ENCODE results near the gene AEBP1.

AEBP1 gene

GRCh38 chr7:44103923-44104859 lies at the start of gene AEBP1:
AEBP1 (plus strand) TSS chr7:44104345; CDS start chr7:44104666, 321 bp downstream.
- peak; percentile 70 for DNase-seq (ENCODE audit: low read depth)

- DNase-seq (ENCODE audit: low read depth): no peak
Measured at GRCh38 chr7:44056681-44057080, 47.5 kb upstream of the AEBP1 start.

DNA sequence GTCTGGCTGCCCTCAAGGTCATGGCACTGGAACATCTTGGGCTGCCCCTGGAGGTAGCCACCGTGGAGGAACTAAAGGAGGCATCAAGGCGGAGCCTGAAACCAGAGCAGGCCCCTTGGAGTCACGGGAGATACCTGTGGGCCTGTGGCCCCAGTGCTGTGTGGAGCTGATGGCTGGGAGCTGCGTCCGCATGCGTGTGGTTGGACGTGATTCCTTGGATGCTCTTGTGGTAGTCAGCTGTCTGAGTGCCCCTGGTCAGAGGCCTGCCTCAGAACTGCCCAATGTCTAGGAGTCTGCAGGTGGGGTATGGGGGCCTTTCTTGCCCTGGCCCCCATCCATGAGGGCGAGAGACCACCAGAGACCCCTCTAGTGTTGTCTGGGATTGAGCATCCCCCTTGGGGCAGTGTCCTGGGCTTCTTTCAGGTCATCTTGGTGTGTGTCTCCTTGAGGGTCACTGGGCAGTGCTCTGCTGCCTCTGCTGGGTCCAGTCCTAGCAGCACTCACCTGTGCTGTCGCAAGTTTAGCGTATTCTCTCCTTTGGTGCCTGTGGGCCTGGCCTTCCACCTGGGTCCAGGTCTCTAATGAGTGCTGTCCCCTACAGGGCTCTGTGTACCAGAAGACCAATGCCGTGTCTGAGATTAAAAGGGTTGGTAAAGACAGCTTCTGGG lies 46.8 kb upstream of the AEBP1 start:
- no peak for DNase-seq (ENCODE audit: low read depth)

DNA sequence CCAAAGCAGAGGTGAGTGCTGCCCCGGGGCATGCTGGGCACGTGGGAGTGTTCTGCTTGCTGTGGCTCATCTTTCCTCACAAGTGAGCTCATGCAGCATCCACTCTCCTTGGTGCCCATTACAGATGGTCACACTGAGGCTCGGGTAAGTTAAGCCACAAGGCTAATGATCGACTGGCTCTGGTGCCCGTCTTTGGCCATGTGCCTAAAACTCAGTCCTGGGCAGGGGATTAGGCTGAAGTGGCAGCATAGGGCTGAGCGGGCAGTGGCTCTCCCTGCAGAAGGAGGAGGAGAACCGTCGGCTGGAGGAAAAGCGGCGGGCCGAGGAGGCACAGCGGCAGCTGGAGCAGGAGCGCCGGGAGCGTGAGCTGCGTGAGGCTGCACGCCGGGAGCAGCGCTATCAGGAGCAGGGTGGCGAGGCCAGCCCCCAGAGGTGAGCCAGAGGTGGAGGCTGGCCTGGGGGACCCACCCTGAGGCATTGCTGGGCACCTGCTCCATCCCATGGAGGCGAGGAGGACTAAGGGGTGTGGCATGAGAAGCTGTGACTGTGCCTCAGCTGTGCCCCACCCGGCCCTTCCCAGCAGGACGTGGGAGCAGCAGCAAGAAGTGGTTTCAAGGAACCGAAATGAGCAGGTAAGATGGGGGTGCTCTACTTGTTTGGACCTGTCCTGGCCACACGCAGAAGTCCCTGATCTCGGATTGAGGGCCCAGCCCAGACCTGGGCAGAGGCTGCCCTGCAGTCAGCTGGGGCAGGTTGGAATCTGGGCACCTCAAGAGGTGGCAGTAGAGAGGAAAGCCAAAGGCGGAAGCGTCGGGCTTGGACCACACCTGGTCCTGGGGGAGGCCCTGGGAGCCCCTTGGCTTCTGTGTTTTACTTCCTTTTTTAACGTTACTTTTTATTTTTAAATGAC lies 46.0 kb upstream of the AEBP1 start:
- no peak for DNase-seq (ENCODE audit: low read depth)

DNA sequence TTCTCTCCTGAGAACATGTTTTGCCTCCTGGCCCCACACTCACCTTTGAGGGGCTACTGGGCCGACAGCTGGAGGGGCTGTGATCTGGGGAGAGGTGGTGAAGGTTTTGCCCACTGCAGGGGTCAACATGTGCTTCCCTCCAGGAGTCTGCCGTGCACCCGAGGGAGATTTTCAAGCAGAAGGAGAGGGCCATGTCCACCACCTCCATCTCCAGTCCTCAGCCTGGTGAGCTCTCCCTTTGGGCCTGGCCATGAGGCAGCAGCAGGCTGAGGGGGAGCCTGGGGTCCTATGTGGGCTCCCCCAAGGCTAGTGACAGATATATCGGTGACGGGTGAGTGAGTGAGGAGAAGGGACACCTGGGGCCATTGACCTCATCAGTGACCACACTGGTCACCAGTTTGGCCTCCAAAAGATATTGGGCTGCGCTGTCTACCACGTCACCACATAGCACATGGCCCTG lies 45.4 kb upstream of the AEBP1 start:
- no peak for DNase-seq (ENCODE audit: low read depth)

DNA sequence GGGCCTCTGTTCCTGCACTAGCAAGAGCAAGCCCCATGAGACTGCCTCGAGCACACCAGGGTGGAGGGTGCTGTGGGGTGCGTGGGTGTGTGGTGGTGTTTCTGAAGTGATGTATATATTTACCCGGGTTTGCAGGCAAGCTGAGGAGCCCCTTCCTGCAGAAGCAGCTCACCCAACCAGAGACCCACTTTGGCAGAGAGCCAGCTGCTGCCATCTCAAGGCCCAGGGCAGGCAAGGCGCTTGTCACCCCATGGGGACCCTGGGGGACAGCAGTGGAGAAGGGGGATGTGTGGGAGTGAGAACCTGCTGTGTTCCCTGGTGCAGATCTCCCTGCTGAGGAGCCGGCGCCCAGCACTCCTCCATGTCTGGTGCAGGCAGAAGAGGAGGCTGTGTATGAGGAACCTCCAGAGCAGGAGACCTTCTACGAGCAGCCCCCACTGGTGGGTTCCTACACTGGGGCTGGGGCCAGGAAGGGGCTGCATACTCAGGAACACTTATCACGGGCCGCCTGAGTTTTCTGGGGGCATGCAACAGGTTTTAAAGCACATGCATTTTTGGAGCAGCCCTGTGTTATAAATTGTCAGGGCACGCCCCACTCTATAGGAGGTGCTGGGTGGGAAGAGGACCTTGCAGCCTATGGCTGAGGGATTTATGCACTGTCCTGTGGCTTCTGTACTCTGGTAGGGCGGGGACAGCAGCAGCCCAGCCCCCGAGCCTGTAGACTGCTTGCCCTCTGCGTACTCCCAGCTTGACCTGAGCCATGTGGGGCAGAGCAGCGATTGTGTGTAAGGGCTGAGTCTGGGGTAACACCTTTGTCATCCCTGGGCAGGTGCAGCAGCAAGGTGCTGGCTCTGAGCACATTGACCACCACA lies 44.7 kb upstream of the AEBP1 start:
- DNase-seq (ENCODE audit: low read depth): no peak

- no peak for DNase-seq (ENCODE audit: low read depth)
Measured at GRCh38 chr7:44060091-44060947, 43.8 kb upstream of the AEBP1 start.

DNA sequence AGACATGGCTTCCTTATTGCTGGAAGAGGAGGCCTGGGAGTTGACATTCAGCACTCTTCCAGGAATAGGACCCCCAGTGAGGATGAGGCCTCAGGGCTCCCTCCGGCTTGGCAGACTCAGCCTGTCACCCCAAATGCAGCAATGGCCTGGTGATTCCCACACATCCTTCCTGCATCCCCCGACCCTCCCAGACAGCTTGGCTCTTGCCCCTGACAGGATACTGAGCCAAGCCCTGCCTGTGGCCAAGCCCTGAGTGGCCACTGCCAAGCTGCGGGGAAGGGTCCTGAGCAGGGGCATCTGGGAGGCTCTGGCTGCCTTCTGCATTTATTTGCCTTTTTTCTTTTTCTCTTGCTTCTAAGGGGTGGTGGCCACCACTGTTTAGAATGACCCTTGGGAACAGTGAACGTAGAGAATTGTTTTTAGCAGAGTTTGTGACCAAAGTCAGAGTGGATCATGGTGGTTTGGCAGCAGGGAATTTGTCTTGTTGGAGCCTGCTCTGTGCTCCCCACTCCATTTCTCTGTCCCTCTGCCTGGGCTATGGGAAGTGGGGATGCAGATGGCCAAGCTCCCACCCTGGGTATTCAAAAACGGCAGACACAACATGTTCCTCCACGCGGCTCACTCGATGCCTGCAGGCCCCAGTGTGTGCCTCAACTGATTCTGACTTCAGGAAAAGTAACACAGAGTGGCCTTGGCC lies 43.0 kb upstream of the AEBP1 start:
- DNase-seq (ENCODE audit: low read depth): no peak

GRCh38 chr7:44061645-44062179 lies 42.4 kb upstream of the AEBP1 start:
- DNase-seq (ENCODE audit: low read depth): no peak

DNA sequence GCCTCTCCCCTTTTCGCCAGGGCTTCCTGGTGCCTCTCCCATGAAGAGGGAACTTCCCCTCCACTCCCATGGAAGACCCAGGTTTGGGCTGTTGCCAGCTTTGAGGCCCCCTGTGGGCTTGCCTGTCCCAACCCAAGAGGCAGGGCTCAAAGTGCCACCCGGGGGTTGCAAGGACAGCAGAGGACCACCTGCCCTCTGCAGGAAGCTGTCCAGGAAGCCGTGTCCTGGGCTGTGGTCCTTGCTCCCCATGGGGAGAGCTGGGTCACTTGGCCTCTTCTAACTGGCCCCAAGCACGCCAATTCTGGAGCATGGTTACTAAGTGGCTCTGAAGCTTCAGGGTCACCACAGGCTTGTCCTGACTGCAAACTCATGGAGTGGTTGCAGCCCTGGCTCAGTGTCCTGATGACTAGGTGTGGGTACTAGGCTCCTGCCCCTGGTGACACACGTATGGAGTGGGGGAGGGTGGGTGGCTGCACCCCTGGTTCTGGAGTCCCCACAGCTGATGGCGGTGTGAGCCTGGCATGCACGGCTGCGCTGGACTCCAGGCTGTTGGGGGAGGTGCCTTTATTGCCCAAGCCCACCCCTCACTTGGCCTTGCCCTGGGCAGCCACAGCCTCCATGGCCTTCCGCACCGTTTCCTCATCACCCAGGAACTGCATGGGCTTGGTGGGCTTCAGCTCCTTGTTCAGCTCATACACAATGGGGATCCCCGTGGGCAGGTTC lies 41.8 kb upstream of the AEBP1 start:
- no peak for DNase-seq (ENCODE audit: low read depth)

DNA sequence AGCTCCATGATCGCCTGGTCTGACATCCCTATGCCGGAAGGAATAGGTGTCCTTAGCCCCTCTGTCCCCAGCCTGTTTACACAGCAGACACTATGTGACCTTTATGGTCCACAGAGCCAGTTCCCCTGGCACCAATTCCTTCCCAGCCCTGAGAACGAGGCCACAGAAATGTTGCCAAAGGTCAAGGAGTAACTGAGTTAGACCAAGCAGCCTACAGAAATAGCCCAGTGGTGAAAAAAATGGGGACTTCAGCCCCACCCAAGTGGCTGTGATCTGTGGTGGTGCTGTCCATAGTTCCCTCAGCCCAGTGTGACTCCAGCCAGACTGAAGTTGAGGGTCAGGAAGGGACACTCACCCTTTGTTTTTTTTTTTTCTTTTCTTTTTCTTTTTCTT lies 41.2 kb upstream of the AEBP1 start:
- DNase-seq (ENCODE audit: low read depth): no peak

- no peak for DNase-seq (ENCODE audit: low read depth)
Measured at GRCh38 chr7:44063547-44063893, 40.6 kb upstream of the AEBP1 start.

GRCh38 chr7:44063894-44064651 lies 40.1 kb upstream of the AEBP1 start:
- DNase-seq (ENCODE audit: low read depth): no peak

GRCh38 chr7:44064791-44065430 lies 39.2 kb upstream of the AEBP1 start:
- DNase-seq (ENCODE audit: low read depth): peak; percentile 13

DNA sequence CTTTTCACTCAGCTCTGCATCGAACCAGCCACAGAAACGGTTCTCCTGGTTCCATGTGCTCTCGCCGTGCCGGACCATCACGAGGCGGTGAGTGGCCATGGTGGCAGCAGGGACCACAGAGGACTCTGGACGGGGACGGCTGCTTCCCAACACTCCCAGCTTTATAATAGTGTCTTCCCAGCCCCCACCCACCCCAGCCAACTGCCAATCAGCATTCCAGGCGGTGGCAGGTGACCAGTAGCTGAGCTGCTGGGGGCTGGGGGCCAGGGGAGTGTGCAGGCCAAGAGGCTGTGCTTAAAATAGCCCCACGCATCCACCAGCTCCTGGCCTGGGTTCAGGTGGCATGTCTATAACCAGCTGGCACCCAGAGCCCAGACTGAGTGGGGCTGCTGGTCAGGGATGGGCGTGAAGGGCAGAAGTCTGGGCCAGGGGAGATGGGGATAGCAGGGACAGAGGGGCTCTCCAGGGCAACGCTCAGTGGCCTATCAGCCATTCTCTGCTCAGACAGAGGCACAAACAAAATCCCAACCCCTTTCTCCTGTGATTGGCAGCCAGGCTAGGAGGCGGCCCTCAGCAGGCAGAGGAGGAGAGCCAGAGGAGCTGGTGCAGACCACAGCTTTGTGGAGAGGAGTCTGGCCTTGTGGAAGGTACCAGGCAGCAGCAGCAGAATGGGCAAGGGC lies 38.6 kb upstream of the AEBP1 start, which contains the start of gene PGAM2:
Gene PGAM2 (minus strand): TSS at position 137 of the 680 bp plus-strand sequence. CDS start 38 bp downstream, at position 99.
- DNase-seq (ENCODE audit: low read depth): peak; percentile 57

DNA sequence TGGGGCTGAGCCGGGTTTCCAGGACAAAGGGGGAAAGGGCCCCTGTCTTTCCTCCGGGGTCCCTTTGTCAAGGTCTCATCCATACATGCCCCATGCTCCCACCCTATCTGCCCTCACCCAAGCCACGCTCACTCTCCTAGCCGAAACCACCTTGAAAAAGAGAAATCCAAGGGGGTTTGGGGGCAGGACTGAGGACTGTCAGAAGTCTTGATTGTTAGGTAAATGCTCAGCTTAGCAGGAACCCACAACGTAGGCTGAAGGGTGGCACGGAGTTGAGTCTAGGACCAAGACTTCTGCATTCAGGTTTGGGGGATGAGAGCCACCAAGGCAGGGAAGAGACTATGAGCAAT lies 38.1 kb upstream of the AEBP1 start:
- no peak for DNase-seq (ENCODE audit: low read depth)
